Measurements from ENCODE around the gene LRRC43.

- no peak for TF ChIP-seq CTCF (conservative IDR thresholded peaks at IDR 0.05; ENCODE audit: low read depth, low read length)
- no peak for TF ChIP-seq EZH2 (IDR thresholded peaks at IDR 0.05; ENCODE audit: low read length, unreplicated experiment)
Observed at GRCh38 chr12:122172262-122172939, 10.5 kb upstream of the LRRC43 start.
